GM12873 (cell line): ENCODE data around the gene INCA1.

ENCODE experiments used
- TF ChIP-seq, protein P1 (sequence below): IDR thresholded peaks from 2 replicates; pipeline ENCODE4 v1.5.1; 2012; ENCODE audit warnings: low read depth, mild to moderate bottlenecking, moderate library complexity, low read length, control low read depth; ENCODE audit not compliant: insufficient read depth; ENCODE audit errors: missing control alignments

INCA1 gene

GRCh38 chr17:4997302-4998026 lies at the start of gene INCA1, which contains the start of gene KIF1C:
Gene INCA1 (minus strand): TSS chr17:4997522. CDS start chr17:4994437, 3,085 bp downstream.
Gene KIF1C (plus strand): TSS chr17:4997950. CDS start chr17:5000247, 2,297 bp downstream.
- TF ChIP-seq, protein P1, sequence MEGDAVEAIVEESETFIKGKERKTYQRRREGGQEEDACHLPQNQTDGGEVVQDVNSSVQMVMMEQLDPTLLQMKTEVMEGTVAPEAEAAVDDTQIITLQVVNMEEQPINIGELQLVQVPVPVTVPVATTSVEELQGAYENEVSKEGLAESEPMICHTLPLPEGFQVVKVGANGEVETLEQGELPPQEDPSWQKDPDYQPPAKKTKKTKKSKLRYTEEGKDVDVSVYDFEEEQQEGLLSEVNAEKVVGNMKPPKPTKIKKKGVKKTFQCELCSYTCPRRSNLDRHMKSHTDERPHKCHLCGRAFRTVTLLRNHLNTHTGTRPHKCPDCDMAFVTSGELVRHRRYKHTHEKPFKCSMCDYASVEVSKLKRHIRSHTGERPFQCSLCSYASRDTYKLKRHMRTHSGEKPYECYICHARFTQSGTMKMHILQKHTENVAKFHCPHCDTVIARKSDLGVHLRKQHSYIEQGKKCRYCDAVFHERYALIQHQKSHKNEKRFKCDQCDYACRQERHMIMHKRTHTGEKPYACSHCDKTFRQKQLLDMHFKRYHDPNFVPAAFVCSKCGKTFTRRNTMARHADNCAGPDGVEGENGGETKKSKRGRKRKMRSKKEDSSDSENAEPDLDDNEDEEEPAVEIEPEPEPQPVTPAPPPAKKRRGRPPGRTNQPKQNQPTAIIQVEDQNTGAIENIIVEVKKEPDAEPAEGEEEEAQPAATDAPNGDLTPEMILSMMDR = no peak

GRCh38 chr17:5045496-5045895 lies 48.2 kb upstream of the INCA1 start:
- TF ChIP-seq, protein P1 = no peak

DNA sequence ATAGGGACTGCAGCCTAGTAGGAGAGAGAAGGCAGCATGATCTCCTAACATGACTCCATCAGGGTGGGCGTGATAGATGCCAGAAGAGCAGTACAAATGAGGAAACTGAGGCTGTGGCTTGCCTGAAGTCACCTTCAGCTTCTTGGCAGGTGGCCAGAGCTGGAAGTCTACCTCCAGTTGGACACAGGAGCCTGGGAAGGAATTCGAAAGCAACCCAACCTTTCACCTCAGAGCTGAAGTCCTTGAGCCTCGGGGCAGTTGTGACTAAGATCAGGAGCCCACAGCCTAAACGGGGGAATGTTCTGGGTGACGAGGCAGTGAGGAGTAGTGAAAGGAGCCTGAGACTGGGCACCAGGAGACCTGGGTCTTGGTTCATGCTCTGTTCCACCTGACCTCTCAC lies 47.3 kb upstream of the INCA1 start:
- TF ChIP-seq, protein P1 = no peak

DNA sequence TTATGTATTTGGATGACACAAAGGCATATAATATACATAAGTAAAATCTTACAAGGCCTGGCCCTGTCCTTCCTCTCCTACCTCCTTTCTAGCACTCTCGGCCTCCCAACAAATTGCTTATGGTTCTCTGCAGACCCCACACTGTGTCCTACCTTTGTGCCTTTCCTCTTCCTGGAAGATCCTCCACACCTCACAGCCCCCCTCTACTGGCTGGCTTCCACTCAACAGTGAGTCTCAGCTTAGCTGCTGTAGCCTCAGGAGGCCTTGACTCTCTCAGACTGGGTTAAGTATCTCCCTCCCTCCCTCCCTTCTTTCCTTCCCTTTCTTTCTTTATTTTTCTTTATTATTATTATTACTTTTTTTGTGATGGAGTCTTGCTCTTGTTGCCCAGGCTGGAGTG lies 46.2 kb upstream of the INCA1 start:
- TF ChIP-seq, protein P1 = no peak

DNA sequence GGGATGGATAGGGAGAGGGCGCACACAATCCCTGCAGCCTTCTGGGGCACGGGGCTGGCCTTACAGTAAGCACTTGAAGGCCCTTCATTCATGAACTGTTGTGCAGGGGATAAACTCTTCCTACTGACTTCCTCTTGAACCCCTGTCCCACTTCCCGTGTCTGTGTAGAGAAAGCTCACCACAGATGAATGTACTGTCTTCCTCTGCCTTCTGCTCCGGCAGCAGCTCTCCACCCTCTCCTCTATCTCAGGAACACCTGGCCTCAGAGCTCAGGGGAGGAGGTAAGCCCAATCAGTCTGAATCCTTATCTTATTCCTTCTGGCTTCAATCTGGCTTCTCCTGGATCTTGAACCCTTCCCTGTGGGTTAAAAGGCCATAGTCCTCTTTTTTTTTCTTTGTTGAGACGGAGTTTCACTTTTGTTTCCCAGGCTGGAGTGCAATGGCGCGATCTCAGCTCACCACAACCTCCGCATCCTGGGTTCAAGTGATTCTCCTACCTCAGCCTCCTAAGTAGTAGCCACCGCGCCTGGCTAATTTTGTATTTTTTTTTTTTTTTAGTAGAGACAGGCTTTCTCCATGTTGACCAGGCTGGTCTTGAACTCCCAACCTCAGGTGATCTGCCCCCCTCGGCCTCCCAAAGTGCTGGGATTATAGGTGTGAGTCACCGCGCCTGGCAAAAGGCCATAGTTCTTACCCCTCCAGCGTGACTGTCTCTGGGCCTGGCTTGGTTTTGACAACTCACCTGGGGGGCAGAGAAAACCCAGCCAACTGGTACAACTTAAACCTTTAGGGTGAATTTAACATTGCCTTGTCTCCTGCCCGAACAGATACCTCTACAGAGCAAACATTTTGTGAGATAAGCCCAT lies 45.1 kb upstream of the INCA1 start:
- TF ChIP-seq, protein P1 = no peak

DNA sequence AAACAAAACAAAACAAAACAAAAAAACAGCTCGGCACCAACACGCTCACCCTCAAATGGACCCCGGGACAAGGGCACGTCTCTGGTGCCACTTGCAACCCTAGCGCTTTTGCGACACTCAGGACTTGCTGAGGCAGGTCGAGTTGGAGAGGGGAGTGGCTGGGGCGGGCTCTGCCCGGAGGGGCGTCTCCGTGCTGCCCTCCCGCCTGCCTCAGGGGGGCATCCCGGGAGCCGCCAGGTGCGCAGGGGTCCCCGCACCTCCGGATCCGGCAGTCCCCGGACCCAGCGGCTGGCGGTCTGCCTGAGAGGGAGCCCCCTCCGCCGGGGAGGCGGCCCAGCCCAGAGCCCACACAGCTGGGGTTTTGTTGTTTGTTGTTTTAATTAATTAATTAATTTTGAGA lies 38.0 kb upstream of the INCA1 start, which contains the start of gene SLC52A1:
Gene SLC52A1 (minus strand): TSS at position 112 of the 400 bp plus-strand sequence. CDS start 820 bp downstream, outside the sequence.
- TF ChIP-seq, protein P1 = no peak

- TF ChIP-seq, protein P1 = no peak
Observed at GRCh38 chr17:5034651-5035050, 37.3 kb upstream of the INCA1 start.
